HCT116 (cell line): ENCODE results near the gene ARHGAP31. TPM values are rescaled to one million over a fixed set of nuclear protein-coding genes. Genes with fewer than 3 reads are reported as not detected.

Experiments
- ATAC-seq: fragments of 200-7000 bp; cut with Tn5 transposase; 2 replicates; pipeline ENCODE4 v1.9.1; 2020; ENCODE audit warnings: mild to moderate bottlenecking, moderate library complexity
- BruUV-seq: library from RNA; stranded (reverse); fragments of 400-500 nt; replicated peaks from 2 replicates; lab custom pipeline; 2021; lab: Mats Ljungman, UMichigan
- CTCF ChIA-PET: fragments of 300-600 bp; sonication (Branson Sonifier 250); formaldehyde crosslinking; loops from one replicate; lab custom pipeline; 2021; ENCODE audit warnings: antibody characterized with exemption; lab: Charles Lee
- POLR2A ChIA-PET: fragments of 300-600, 350-600 bp; sonication (Branson Sonifier 250); formaldehyde crosslinking; loops from one replicate; lab custom pipeline; 2021; ENCODE audit warnings: antibody characterized with exemption; lab: Charles Lee
- RAD21 ChIA-PET, 2 experiments: fragments of 300-600 bp; sonication (Branson Sonifier 250); formaldehyde crosslinking; loops; one replicate each; lab custom pipeline; 2023; ENCODE audit warnings: low total read pairs in 2 of 2; ENCODE audit not compliant: uncharacterized antibody in 2 of 2, unreplicated experiment in 2 of 2, low non-redundant PET in 1 of 2; lab: Charles Lee
- DNase-seq: peaks from one replicate; pipeline ENCODE4 v3.0.0-alpha.2; 2010; ENCODE audit warnings: low read depth, low spot score
- H2AFZ ChIP-seq: fragments of 200-600 bp; shearing (Covaris generic), sonication (generic); 2 replicates; pipeline ENCODE4 v1.6.1; 2017; ENCODE audit warnings: low read depth, mixed run types, mixed read lengths, antibody characterized with exemption, low read length; ENCODE audit not compliant: poor library complexity, severe bottlenecking
- H3K27ac ChIP-seq: 2 replicates; pipeline ENCODE4 v1.5.1; 2012; ENCODE audit warnings: low read depth, low read length
- H3K27me3 ChIP-seq: fragments of 200-600 bp; sonication (generic); 2 replicates; pipeline ENCODE4 v1.6.1; 2016; ENCODE audit warnings: mixed run types, low read length, mixed read lengths; ENCODE audit not compliant: insufficient read depth
- H3K36me3 ChIP-seq, 2 experiments: fragments of 200-500 bp in 1 of 2; fragments of 200-600 bp in 1 of 2; sonication (Bioruptor generic) in 1 of 2; sonication (generic) in 1 of 2; 2 replicates each; pipeline versions ENCODE4 v1.5.1 to v1.6.1; 2014 to 2016; ENCODE audit warnings: low read length in 2 of 2, inconsistent platforms in 1 of 2, mixed read lengths in 1 of 2, mixed run types in 1 of 2; ENCODE audit not compliant: insufficient read depth in 2 of 2, control insufficient read depth in 1 of 2
- H3K4me1 ChIP-seq, 2 experiments: fragments of 200-600 bp in 1 of 2; sonication (generic) in 1 of 2; 2 replicates each; pipeline versions ENCODE4 v1.5.1 to v1.6.1; 2012 to 2017; ENCODE audit warnings: low read length in 2 of 2, inconsistent platforms in 1 of 2, mild to moderate bottlenecking in 1 of 2, mixed read lengths in 1 of 2, mixed run types in 1 of 2, moderate library complexity in 1 of 2; ENCODE audit not compliant: insufficient read depth in 2 of 2, control insufficient read depth in 1 of 2
- H3K4me2 ChIP-seq: fragments of 200-600 bp; sonication (generic); 2 replicates; pipeline ENCODE4 v1.6.1; 2017; ENCODE audit warnings: mixed run types, low read length, mixed read lengths
- H3K4me3 ChIP-seq, 2 experiments: fragments of 200-600 bp in 1 of 2; sonication (generic) in 1 of 2; replicated peaks in 1 of 2; 2 replicates each; pipeline ENCODE4 v1.5.1; 2011 to 2016; ENCODE audit warnings: low read length in 2 of 2, control low read depth in 1 of 2, low read depth in 1 of 2, mild to moderate bottlenecking in 1 of 2, mixed read lengths in 1 of 2, mixed run types in 1 of 2
- H3K79me2 ChIP-seq: fragments of 200-600 bp; sonication (generic); 2 replicates; pipeline ENCODE4 v1.6.1; 2017; ENCODE audit warnings: mild to moderate bottlenecking, mixed run types, low read length, moderate library complexity, mixed read lengths; ENCODE audit not compliant: insufficient read depth
- H3K9ac ChIP-seq: fragments of 200-600 bp; sonication (generic); 2 replicates; pipeline ENCODE4 v1.6.1; 2016; ENCODE audit warnings: low read length, mixed read lengths
- H3K9me2 ChIP-seq: fragments of 200-600 bp; sonication (generic), shearing (Covaris generic); 2 replicates; pipeline ENCODE4 v1.6.1; 2017; ENCODE audit warnings: mixed run types, mild to moderate bottlenecking, moderate library complexity; ENCODE audit not compliant: insufficient read depth
- H3K9me3 ChIP-seq, 2 experiments: fragments of 200-500 bp in 1 of 2; fragments of 200-600 bp in 1 of 2; sonication (Bioruptor generic) in 1 of 2; sonication (generic) in 1 of 2; 2 replicates each; pipeline ENCODE4 v1.6.1; 2014 to 2017; ENCODE audit warnings: low read length in 2 of 2, mixed read lengths in 2 of 2, inconsistent platforms in 1 of 2, low read depth in 1 of 2, mild to moderate bottlenecking in 1 of 2, mixed run types in 1 of 2, moderate library complexity in 1 of 2; ENCODE audit not compliant: control insufficient read depth in 1 of 2, insufficient read depth in 1 of 2
- H4K20me1 ChIP-seq: fragments of 200-600 bp; sonication (generic), shearing (Covaris generic); 2 replicates; pipeline ENCODE4 v1.6.1; 2017; ENCODE audit warnings: mixed run types, mild to moderate bottlenecking, moderate library complexity; ENCODE audit not compliant: insufficient read depth
- ATF3 ChIP-seq: IDR thresholded peaks from 2 replicates; pipeline ENCODE4 v1.6.1; 2012
- CEBPB ChIP-seq: IDR thresholded peaks from 2 replicates; pipeline ENCODE4 v1.6.1; 2012; ENCODE audit warnings: low read depth
- POLR2AphosphoS5 ChIP-seq: IDR thresholded peaks from 2 replicates; pipeline ENCODE4 v1.6.1; 2011; ENCODE audit warnings: mild to moderate bottlenecking, low read depth, low read length, moderate library complexity
- RAD21 ChIP-seq: IDR thresholded peaks from 2 replicates; pipeline ENCODE4 v1.6.1; 2012; ENCODE audit warnings: low read depth, mild to moderate bottlenecking
- SP1 ChIP-seq: IDR thresholded peaks from 2 replicates; pipeline ENCODE4 v1.6.1; 2012; ENCODE audit warnings: low read depth
- intact Hi-C: fragments of 100-400 bp; cut with micrococcal nuclease; formaldehyde crosslinking; loops from 2 replicates; pipeline ENCODE4 v1.10.0; 2022
- total RNA-seq: library from RNA; stranded (reverse); gene quantifications from one replicate; pipeline ENCODE4 v1.2.1, GENCODE V29; 2021; ENCODE audit not compliant: unreplicated experiment

The ARHGAP31 gene
- total RNA-seq, 1 experiment from 2014 or later, result 0.93 TPM

- Histone ChIP-seq H3K4me1 (peaks cover 10 to 17% of the 10 kb centered on the region in 2 experiments; a peak in 3 of 4 replicates), H3K36me3 (no peaks in the 10 kb centered on the region; a peak in 1 of 4 replicates), H3K4me2 (peak overlapping the region; percentile 80), H2AFZ (peak overlapping the region; percentile 92), H3K27me3 (no peaks in the 10 kb centered on the region), H3K9me3 (no peaks in the 10 kb centered on the region), H3K4me3 (peak overlapping the region; percentile 73 to 80), H3K79me2 (no peaks in the 10 kb centered on the region), H3K9me2 (no peaks in the 10 kb centered on the region), H3K9ac (peak overlapping the region; percentile 73), H4K20me1 (no peaks in the 10 kb centered on the region), H3K27ac (peak overlapping the region; percentile 67; the same call in 1 of the 2 replicates)
- ChIA-PET RAD21 (interaction anchor here in 1 of 2 experiments (1.0 kb wide), 1 partner anchor 226 kb away, joined by 4 read pairs; no protein-coding TSS in a partner anchor), POLR2A (interaction anchor here (1.0 kb wide), 1 partner anchor 147 kb away, joined by 3 read pairs; no protein-coding TSS in a partner anchor), CTCF (interaction anchor here (1.0 to 1.1 kb wide), 2 partner anchors 21 to 29 kb away, joined by 3 read pairs; partner anchors contain the start of gene TIMMDC1)
- no TSS peak for BruUV-seq
- DNase-seq (no peak), ATAC-seq (no peak)
- TF ChIP-seq ATF3 (no peak), RAD21 (no peak), POLR2AphosphoS5 (no peak), CEBPB (no peak), SP1 (0 out of 2 replicates have a peak, but pooled peaks have one; percentile 3)
- intact Hi-C loops, result loop anchor here (2.0 to 10.0 kb wide), 3 partner anchors 29 to 625 kb away; partner anchors contain the start of genes COX17, GSK3B and TIMMDC1
Observed at GRCh38 chr3:119469418-119470189, 175.4 kb downstream of the ARHGAP31 start.

Other genes starting within 250 kb of the ARHGAP31 start
- gene TEX55, start 148.2 kb upstream of the ARHGAP31 start, total RNA-seq, result not detected
- gene UPK1B, start 120.8 kb upstream of the ARHGAP31 start, total RNA-seq, result not detected
- gene B4GALT4, start 53.5 kb upstream of the ARHGAP31 start, total RNA-seq, result 15.9 TPM
- 40.2 TPM for gene TMEM39A, start 169.2 kb downstream of the ARHGAP31 start, total RNA-seq
- gene POGLUT1, start 174.6 kb downstream of the ARHGAP31 start, total RNA-seq, result 13.8 TPM
- 121 TPM for gene TIMMDC1, start 204.2 kb downstream of the ARHGAP31 start, total RNA-seq